ENCODE measurements around the gene RCL1. TPM values are rescaled to one million over a fixed set of nuclear protein-coding genes. Genes with fewer than 3 reads are reported as not detected.

RCL1 gene
- total RNA-seq, 1 donor from 2014 or later = 18.3 TPM

- DNase-seq (ENCODE audit: extremely low read depth, low read depth, low spot score) = no peak
Measured at GRCh38 chr9:4805191-4805918, 12.6 kb downstream of the RCL1 start.

GRCh38 chr9:4810565-4810964 is 17.8 kb downstream of the RCL1 start:
- no peak for DNase-seq (ENCODE audit: extremely low read depth, low read depth, low spot score)

GRCh38 chr9:4811824-4812223 is 19.1 kb downstream of the RCL1 start:
- no peak for DNase-seq (ENCODE audit: extremely low read depth, low read depth, low spot score)

- no peak for DNase-seq (ENCODE audit: extremely low read depth, low read depth, low spot score)
Measured at GRCh38 chr9:4812858-4813257, 20.1 kb downstream of the RCL1 start.

- DNase-seq (ENCODE audit: extremely low read depth, low read depth, low spot score) = no peak
Measured at GRCh38 chr9:4814913-4815312, 22.2 kb downstream of the RCL1 start.

- no peak for DNase-seq (ENCODE audit: extremely low read depth, low read depth, low spot score)
Measured at GRCh38 chr9:4815381-4815956, 22.7 kb downstream of the RCL1 start.

GRCh38 chr9:4820168-4820567 is 27.4 kb downstream of the RCL1 start:
- no peak for DNase-seq (ENCODE audit: extremely low read depth, low read depth, low spot score)

GRCh38 chr9:4821133-4821532 is 28.4 kb downstream of the RCL1 start:
- DNase-seq (ENCODE audit: extremely low read depth, low read depth, low spot score) = no peak

- no peak for DNase-seq (ENCODE audit: extremely low read depth, low read depth, low spot score)
Measured at GRCh38 chr9:4822057-4822456, 29.3 kb downstream of the RCL1 start.

- DNase-seq (ENCODE audit: extremely low read depth, low read depth, low spot score) = no peak
Measured at GRCh38 chr9:4826417-4827166, 33.8 kb downstream of the RCL1 start.

GRCh38 chr9:4827224-4827623 is 34.5 kb downstream of the RCL1 start:
- DNase-seq (ENCODE audit: extremely low read depth, low read depth, low spot score) = no peak

GRCh38 chr9:4828761-4829160 is 36.0 kb downstream of the RCL1 start:
- DNase-seq (ENCODE audit: extremely low read depth, low read depth, low spot score) = no peak

- DNase-seq (ENCODE audit: extremely low read depth, low read depth, low spot score) = no peak
Measured at GRCh38 chr9:4829969-4830368, 37.2 kb downstream of the RCL1 start.

GRCh38 chr9:4830699-4831098 is 38.0 kb downstream of the RCL1 start:
- no peak for DNase-seq (ENCODE audit: extremely low read depth, low read depth, low spot score)

- no peak for DNase-seq (ENCODE audit: extremely low read depth, low read depth, low spot score)
Measured at GRCh38 chr9:4831119-4831518, 38.4 kb downstream of the RCL1 start.

GRCh38 chr9:4831944-4832343 is 39.2 kb downstream of the RCL1 start:
- no peak for DNase-seq (ENCODE audit: extremely low read depth, low read depth, low spot score)

- peak; percentile 96 for DNase-seq (ENCODE audit: extremely low read depth, low read depth, low spot score)
Measured at GRCh38 chr9:4832786-4833579, 40.2 kb downstream of the RCL1 start.

GRCh38 chr9:4833781-4834560 is 41.2 kb downstream of the RCL1 start:
- no peak for DNase-seq (ENCODE audit: extremely low read depth, low read depth, low spot score)

GRCh38 chr9:4836676-4837075 is 43.9 kb downstream of the RCL1 start:
- no peak for DNase-seq (ENCODE audit: extremely low read depth, low read depth, low spot score)
